Left lung (tissue), 10 donors: ENCODE measurements around the gene TIMM10B. TPM values are rescaled to one million over a fixed set of nuclear protein-coding genes. Genes with fewer than 3 reads are reported as not detected.

ENCODE experiments used
- ATAC-seq: fragments of 200-7000 bp; cut with Tn5 transposase; one replicate; pipeline ENCODE4 v1.9.1; 2020; ENCODE audit warnings: moderate library complexity
- DNase-seq, 4 donors: peaks; one replicate each; pipeline ENCODE4 v3.0.0-alpha.2; 2013 to 2020
- H3K27ac ChIP-seq, 2 donors: fragments of 200-600 bp; sonication (generic) in 1 of 2; one replicate each; pipeline versions ENCODE4 v1.5.0 to v1.8.0; 2020 to 2021
- H3K27me3 ChIP-seq, 2 donors: fragments of 200-600 bp; sonication (generic) in 1 of 2; one replicate each; pipeline versions ENCODE4 v1.5.0 to v1.8.0; 2020 to 2021
- H3K36me3 ChIP-seq, 2 donors: fragments of 200-600 bp; sonication (generic) in 1 of 2; one replicate each; pipeline versions ENCODE4 v1.5.0 to v1.8.0; 2020 to 2021
- H3K4me1 ChIP-seq, 2 donors: fragments of 200-600 bp; one replicate each; pipeline ENCODE4 v1.8.0; 2021
- H3K4me3 ChIP-seq, 2 donors: fragments of 200-600 bp; sonication (generic) in 1 of 2; one replicate each; pipeline versions ENCODE4 v1.5.0 to v1.8.0; 2020 to 2021; ENCODE audit warnings: mild to moderate bottlenecking in 1 of 2
- H3K9me3 ChIP-seq, 2 donors: fragments of 200-600 bp; sonication (generic) in 1 of 2; one replicate each; pipeline versions ENCODE4 v1.5.0 to v1.8.0; 2020 to 2021
- CTCF ChIP-seq, 2 donors: fragments of 200-600 bp; sonication (generic) in 1 of 2; IDR thresholded peaks; one replicate each; pipeline versions ENCODE4 v1.5.0 to v1.8.0; 2021; ENCODE audit warnings: antibody characterized with exemption in 2 of 2
- intact Hi-C, 2 donors: fragments of 100-400 bp; cut with DNase I; formaldehyde crosslinking; loops; one replicate each; pipeline versions ENCODE4 v1.11.2 to v1.14.2; 2022
- polyA plus RNA-seq, 6 donors: library from polyadenylated mRNA; unstranded; fragments of 120-200 nt; gene quantifications; one replicate each; pipeline ENCODE4 v1.2.1, GENCODE V29; 2013; ENCODE audit not compliant: insufficient read length in 6 of 6
- total RNA-seq, 2 donors: library from RNA; stranded (reverse); fragmentation: NEBNext Ultra II Directional; extraction: Animal tissue kit (Norgen Biotek cat#: 25700); gene quantifications; one replicate each; pipeline ENCODE4 v1.2.1, GENCODE V29; 2021
- donor health status: DM: no; HTN: yes; CAD: no.
- donor health status: DM: no; HTN: no; CAD: no.

The TIMM10B gene
- total and polyA plus RNA-seq, 8 donors, result 29.0 to 46.4 (median 30.9) TPM

- H3K27me3 ChIP-seq, result no peaks in the 10 kb centered on the region
Measured at GRCh38 chr11:6456361-6457073, 24.8 kb upstream of the TIMM10B start.

DNA sequence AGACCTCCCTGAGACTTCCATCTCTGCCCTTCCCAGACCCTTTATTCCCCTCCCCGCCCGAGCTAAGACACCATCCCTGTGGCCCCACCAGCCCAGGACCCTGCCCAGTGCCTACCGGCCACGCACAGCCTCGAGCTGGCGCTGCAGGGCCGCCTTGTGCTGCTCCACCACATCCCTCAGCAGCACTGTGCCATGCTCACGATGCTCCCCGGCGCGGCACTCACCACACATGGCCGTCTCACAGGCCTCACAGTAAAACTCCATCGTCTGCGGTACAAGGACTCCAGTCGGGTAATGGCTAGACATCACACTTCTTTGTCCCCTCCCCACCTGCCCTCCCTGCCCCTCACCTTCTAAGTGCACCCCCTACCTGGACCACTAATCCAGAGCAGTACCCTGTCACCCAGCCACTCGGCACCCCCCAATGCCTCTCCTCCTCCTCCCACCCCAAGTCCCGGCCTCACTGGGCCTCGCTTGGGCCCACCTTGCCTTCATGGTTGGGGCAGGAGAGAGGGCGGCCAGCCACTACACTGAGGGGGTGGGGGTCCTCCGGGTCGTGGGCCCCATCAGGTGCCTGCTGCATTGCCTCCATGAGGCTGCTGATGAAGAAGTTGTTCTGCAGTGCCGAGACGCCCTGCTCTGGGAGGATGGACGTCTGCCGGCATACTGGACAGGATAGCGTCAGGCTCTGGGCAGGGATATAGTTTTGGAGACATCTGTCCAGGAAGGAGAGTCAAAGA lies 23.6 kb upstream of the TIMM10B start:
- H3K4me1 ChIP-seq, result no peaks in the 10 kb centered on the region
- intact Hi-C loops, result no loop called here
- TF ChIP-seq CTCF (IDR thresholded peaks at IDR 0.05), result no peak
- peaks cover 0 to 69% of the 10 kb centered on the region in 2 donors for H3K36me3 ChIP-seq
- H3K27me3 ChIP-seq, result no peaks in the 10 kb centered on the region
- no peaks in the 10 kb centered on the region for H3K9me3 ChIP-seq
- DNase-seq (peak in 1 of 4 donors; percentile 70), ATAC-seq (no peak)
- no peak overlapping the region for H3K27ac ChIP-seq
- H3K4me3 ChIP-seq, result no peak overlapping the region

More at GRCh38 chr11:6456361-6457073, 24.8 kb upstream of the TIMM10B start:
- no peak for TF ChIP-seq CTCF (IDR thresholded peaks at IDR 0.05)
- no peak overlapping the region for H3K27ac ChIP-seq
- DNase-seq (peak in 1 of 4 donors; percentile 82), ATAC-seq (no peak)
- peaks cover 0 to 81% of the 10 kb centered on the region in 2 donors for H3K36me3 ChIP-seq
- intact Hi-C loops, result no loop called here
- H3K4me3 ChIP-seq, result no peak overlapping the region
- H3K9me3 ChIP-seq, result no peaks in the 10 kb centered on the region
- no peaks in the 10 kb centered on the region for H3K4me1 ChIP-seq

DNA sequence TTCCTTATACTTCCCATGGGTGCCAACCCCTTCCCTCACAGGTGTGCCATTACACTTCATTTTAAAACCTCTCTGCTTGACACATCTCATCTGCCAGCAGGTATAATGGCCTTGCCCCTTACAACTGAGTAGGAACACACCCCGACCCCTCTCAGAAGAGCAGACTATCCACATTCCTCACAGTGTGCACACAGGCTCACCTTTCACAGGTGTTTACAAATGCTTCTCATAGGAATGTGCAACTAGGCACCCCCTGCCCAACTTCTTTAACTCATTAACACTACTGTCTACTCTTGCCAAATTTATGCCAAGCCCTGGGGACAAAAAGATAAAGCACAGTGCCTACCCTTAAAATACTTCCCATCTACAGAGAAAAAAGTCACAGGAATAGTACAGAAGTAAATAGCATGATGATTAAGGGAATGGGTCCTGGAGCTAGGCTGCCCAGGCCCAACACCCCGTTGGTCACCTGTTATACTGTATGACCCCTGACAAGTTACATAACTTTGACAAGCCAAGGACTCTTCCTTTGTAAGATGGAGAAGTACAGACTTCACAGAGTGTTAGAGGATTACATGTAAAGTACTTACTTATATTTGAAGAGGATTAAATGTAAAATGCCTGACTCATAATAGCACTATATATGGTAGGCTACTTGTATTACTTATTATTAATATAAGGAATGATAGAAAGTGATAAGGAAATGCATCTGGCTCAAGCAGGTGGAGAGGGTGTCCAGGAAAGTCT lies 22.8 kb upstream of the TIMM10B start:
- ATAC-seq, result peak; percentile 85
- H3K27ac ChIP-seq, result no peak overlapping the region
- peak in 1 of 4 donors; percentile 39 for DNase-seq
- H3K9me3 ChIP-seq, result no peaks in the 10 kb centered on the region
- no peaks in the 10 kb centered on the region for H3K4me1 ChIP-seq
- no peak overlapping the region for H3K4me3 ChIP-seq
- peaks cover 0 to 68% of the 10 kb centered on the region in 2 donors for H3K36me3 ChIP-seq
- no peaks in the 10 kb centered on the region for H3K27me3 ChIP-seq
- TF ChIP-seq CTCF (IDR thresholded peaks at IDR 0.05), result no peak
- intact Hi-C loops, result no loop called here

DNA sequence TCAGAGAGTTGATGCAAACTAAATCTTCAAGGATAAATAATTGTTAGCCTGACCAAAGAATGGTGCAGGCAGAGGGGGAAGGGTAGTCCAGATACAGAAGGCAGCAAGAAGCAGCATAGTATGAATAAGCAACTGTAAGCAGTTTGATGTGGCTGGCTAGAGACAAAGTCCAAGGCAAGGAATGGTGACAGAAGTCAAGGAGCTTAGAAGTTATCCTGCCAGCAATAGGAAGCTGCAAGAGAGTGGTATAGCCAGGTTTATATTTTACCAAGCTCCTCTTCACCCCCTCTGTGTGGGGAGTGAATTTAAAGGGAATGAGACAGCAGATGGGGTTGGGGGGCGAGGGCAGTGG lies 22.2 kb upstream of the TIMM10B start:
- intact Hi-C loops, result no loop called here
- no peak for TF ChIP-seq CTCF (IDR thresholded peaks at IDR 0.05)
- ATAC-seq (peak; percentile 7), DNase-seq (no peak)
- Histone ChIP-seq H3K27me3 (no peaks in the 10 kb centered on the region), H3K9me3 (no peaks in the 10 kb centered on the region), H3K36me3 (peaks cover 0 to 68% of the 10 kb centered on the region in 2 donors), H3K27ac (no peak overlapping the region), H3K4me3 (no peak overlapping the region), H3K4me1 (no peaks in the 10 kb centered on the region)
